Endothelial cell of umbilical vein (primary cell): Measurements from ENCODE around the gene C12orf42. TPM values are rescaled to one million over a fixed set of nuclear protein-coding genes. Genes with fewer than 3 reads are reported as not detected.

Source experiments
- BruUV-seq: library from RNA; stranded (reverse); fragments of 400-500 nt; replicated peaks from 2 replicates; lab custom pipeline; 2021; lab: Mats Ljungman, UMichigan
- CTCF ChIA-PET: fragments of 300-600, 350-600 bp; sonication (Branson Sonifier 250); formaldehyde crosslinking; loops from one replicate; lab custom pipeline; 2021; ENCODE audit warnings: antibody characterized with exemption, inconsistent platforms; lab: Charles Lee
- POLR2A ChIA-PET: fragments of 300-600, 350-600 bp; sonication (Branson Sonifier 250); formaldehyde crosslinking; loops from one replicate; lab custom pipeline; 2021; ENCODE audit warnings: antibody characterized with exemption, inconsistent platforms; lab: Charles Lee
- DNase-seq: peaks from one replicate; pipeline ENCODE4 v3.0.0-alpha.2; 2011; ENCODE audit warnings: low read depth, low spot score
- FAIRE-seq: peaks from 2 replicates; lab custom pipeline; 2011; peaks lifted over from hg19 to GRCh38; lab: Jason Lieb, UNC
- H2AFZ ChIP-seq: 2 replicates; pipeline ENCODE4 v1.6.0; 2012; ENCODE audit warnings: low read depth, low read length, control low read depth, inconsistent platforms
- H3K27ac ChIP-seq: 2 replicates; pipeline ENCODE4 v1.5.1; 2011; ENCODE audit warnings: low read depth, mild to moderate bottlenecking, control low read depth, low read length, moderate library complexity; ENCODE audit not compliant: insufficient read depth
- H3K27me3 ChIP-seq, 2 experiments: 2 replicates each; pipeline versions ENCODE4 v1.6.0 to v1.6.1; 2011; ENCODE audit warnings: low read length in 2 of 2, mixed read lengths in 1 of 2; ENCODE audit not compliant: control insufficient read depth in 2 of 2, insufficient read depth in 2 of 2
- H3K36me3 ChIP-seq, 2 experiments: 2 replicates in 1 of 2; 3 replicates in 1 of 2; pipeline ENCODE4 v1.5.1; 2011; ENCODE audit warnings: low read length in 2 of 2, mild to moderate bottlenecking in 1 of 2, moderate library complexity in 1 of 2; ENCODE audit not compliant: control insufficient read depth in 2 of 2, insufficient read depth in 2 of 2; ENCODE audit errors: extremely low read depth in 1 of 2
- H3K4me1 ChIP-seq: 3 replicates; pipeline ENCODE4 v1.5.1; 2011; ENCODE audit warnings: mild to moderate bottlenecking, low read length; ENCODE audit not compliant: control insufficient read depth, insufficient read depth; ENCODE audit errors: extremely low read depth
- H3K4me2 ChIP-seq: 2 replicates; pipeline ENCODE4 v1.6.1; 2011; ENCODE audit warnings: low read length, control low read depth, mixed read lengths; ENCODE audit not compliant: insufficient read depth
- H3K4me3 ChIP-seq, 3 experiments: fragments of 200-600 bp in 1 of 3; sonication (generic), shearing (Covaris generic) in 1 of 3; replicated peaks in 1 of 3; 2 replicates each; pipeline ENCODE4 v1.5.1; 2011 to 2016; ENCODE audit warnings: control low read depth in 3 of 3, low read length in 3 of 3, mild to moderate bottlenecking in 2 of 3, inconsistent platforms in 1 of 3, low read depth in 1 of 3, moderate library complexity in 1 of 3; ENCODE audit not compliant: insufficient read depth in 1 of 3
- H3K79me2 ChIP-seq: 2 replicates; pipeline ENCODE4 v1.6.0; 2012; ENCODE audit warnings: low read length, inconsistent platforms; ENCODE audit not compliant: control insufficient read depth, insufficient read depth
- H3K9ac ChIP-seq: replicated peaks from 2 replicates; pipeline ENCODE3; 2011; ENCODE audit warnings: low read length, control low read depth; ENCODE audit not compliant: insufficient read depth; ENCODE audit errors: extremely low read depth
- H3K9me1 ChIP-seq: replicated peaks from 3 replicates; pipeline ENCODE4 v1.6.0; 2011; ENCODE audit warnings: mild to moderate bottlenecking, low read length; ENCODE audit not compliant: control insufficient read depth, insufficient read depth; ENCODE audit errors: extremely low read depth
- H3K9me3 ChIP-seq: replicated peaks from 2 replicates; pipeline ENCODE4 v1.5.1; 2012; ENCODE audit warnings: low read length, inconsistent platforms; ENCODE audit not compliant: control insufficient read depth, insufficient read depth
- H4K20me1 ChIP-seq: replicated peaks from 2 replicates; pipeline ENCODE3; 2011; ENCODE audit warnings: mild to moderate bottlenecking, low read length; ENCODE audit not compliant: control insufficient read depth, insufficient read depth; ENCODE audit errors: extremely low read depth
- EZH2 ChIP-seq: IDR thresholded peaks from 2 replicates; pipeline ENCODE4 v1.6.1; 2012; ENCODE audit warnings: borderline replicate concordance, low read depth, mild to moderate bottlenecking, moderate library complexity, low read length, inconsistent platforms; ENCODE audit not compliant: severe bottlenecking
- FOS ChIP-seq: IDR thresholded peaks from 2 replicates; pipeline ENCODE4 v1.6.1; 2011; ENCODE audit warnings: mild to moderate bottlenecking, low read length, moderate library complexity, borderline replicate concordance; ENCODE audit not compliant: insufficient read depth
- GATA2 ChIP-seq: IDR thresholded peaks from 2 replicates; pipeline ENCODE4 v1.7.0; 2011; ENCODE audit warnings: low read depth, mild to moderate bottlenecking, moderate library complexity, mixed read lengths, low read length; ENCODE audit not compliant: insufficient read length, insufficient read depth
- JUN ChIP-seq: IDR thresholded peaks from 2 replicates; pipeline ENCODE4 v1.6.1; 2011; ENCODE audit warnings: borderline replicate concordance, low read depth; ENCODE audit not compliant: insufficient read length, insufficient read depth
- MYC ChIP-seq: IDR thresholded peaks from one replicate; pipeline ENCODE4 v1.6.1; 2011; ENCODE audit warnings: mild to moderate bottlenecking, low read depth, low read length
- POLR2A ChIP-seq: IDR thresholded peaks from 2 replicates; pipeline ENCODE4 v1.6.1; 2012; ENCODE audit warnings: low read depth, mild to moderate bottlenecking, control low read depth, low read length
- POLR2AphosphoS5 ChIP-seq: IDR thresholded peaks from 2 replicates; pipeline ENCODE4 v1.6.1; 2012; ENCODE audit warnings: low read depth, mild to moderate bottlenecking, control low read depth, low read length, moderate library complexity; ENCODE audit not compliant: insufficient read depth
- dilution Hi-C: fragments of 300-500 bp; cut with MboI; formaldehyde crosslinking; loops from one replicate; pipeline ENCODE4 v1.15.0; 2019; ENCODE audit warnings: low sequenced_read_pairs; ENCODE audit not compliant: extremely low pct_ligation_motif_present
- intact Hi-C: fragments of 100-400 bp; cut with micrococcal nuclease; formaldehyde crosslinking; loops from one replicate; pipeline ENCODE4 v1.10.0; 2022
- polyA plus RNA-seq, 4 experiments: library from polyadenylated mRNA; depleted of rRNA in 3 of 4; stranded (reverse) in 3 of 4; unstranded in 1 of 4; fragments of >200 nt; gene quantifications; 2 replicates each; pipeline versions ENCODE4 v1.2.1 to v1.2.3, GENCODE V29; 2011 to 2012; ENCODE audit warnings: missing spikeins in 1 of 4
- total RNA-seq: library from RNA; stranded (reverse); gene quantifications from 2 replicates; pipeline ENCODE4 v1.2.3, GENCODE V29; 2021
- TF ChIP-seq, protein P1 (sequence below), 2 donors: IDR thresholded peaks; 1 replicate in 1 of 2; 2 replicates in 1 of 2; pipeline ENCODE4 v1.5.1; 2011; ENCODE audit warnings: low read length in 2 of 2, mild to moderate bottlenecking in 2 of 2, moderate library complexity in 2 of 2, control low read depth in 1 of 2, inconsistent platforms in 1 of 2, low read depth in 1 of 2; ENCODE audit not compliant: insufficient read depth in 1 of 2; ENCODE audit errors: extremely low read depth in 1 of 2
- TF ChIP-seq, protein P2 (sequence below): IDR thresholded peaks from 2 replicates; pipeline ENCODE4 v1.6.1; 2011; ENCODE audit not compliant: insufficient read depth, insufficient read length

Gene C12orf42
- total and polyA plus RNA-seq, 2 donors (not counting 3 experiments of a cell fraction or from before 2014, with no cell fraction given): not detected

DNA sequence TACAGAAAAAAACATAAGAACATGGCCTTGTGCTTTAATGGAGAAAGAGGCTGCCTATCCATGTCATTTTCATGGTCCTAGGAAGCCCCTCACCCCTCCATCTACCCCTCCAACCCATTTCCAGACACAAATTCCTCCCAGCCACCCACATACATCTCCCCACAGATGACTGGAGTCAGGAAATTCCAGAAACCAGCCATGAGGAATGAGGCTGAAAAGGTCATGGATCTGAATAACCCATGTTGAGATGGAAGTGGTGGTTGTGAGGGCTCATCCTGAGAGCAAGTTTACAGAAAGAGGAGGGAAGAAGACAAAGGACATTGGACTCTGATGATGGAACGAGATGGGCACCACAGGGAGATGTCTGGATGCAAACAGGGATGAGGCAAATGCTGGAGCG lies 23.9 kb upstream of the C12orf42 start:
- DNase-seq: no peak

More for the DNA sequence above, 23.9 kb upstream of the C12orf42 start:
- H3K4me2 ChIP-seq: no peak overlapping the region
- no peaks in the 10 kb centered on the region for H3K27me3 ChIP-seq
- H3K79me2 ChIP-seq: no peaks in the 10 kb centered on the region
- no peaks in the 10 kb centered on the region for H4K20me1 ChIP-seq
- POLR2A ChIA-PET: no interaction called here
- no peak overlapping the region for H3K4me3 ChIP-seq
- CTCF ChIA-PET: no interaction called here
- no peaks in the 10 kb centered on the region for H3K9me3 ChIP-seq
- no peak for TF ChIP-seq JUN
- TF ChIP-seq EZH2: no peak
- TF ChIP-seq GATA2: no peak
- TF ChIP-seq MYC: no peak
- TF ChIP-seq, protein P1, sequence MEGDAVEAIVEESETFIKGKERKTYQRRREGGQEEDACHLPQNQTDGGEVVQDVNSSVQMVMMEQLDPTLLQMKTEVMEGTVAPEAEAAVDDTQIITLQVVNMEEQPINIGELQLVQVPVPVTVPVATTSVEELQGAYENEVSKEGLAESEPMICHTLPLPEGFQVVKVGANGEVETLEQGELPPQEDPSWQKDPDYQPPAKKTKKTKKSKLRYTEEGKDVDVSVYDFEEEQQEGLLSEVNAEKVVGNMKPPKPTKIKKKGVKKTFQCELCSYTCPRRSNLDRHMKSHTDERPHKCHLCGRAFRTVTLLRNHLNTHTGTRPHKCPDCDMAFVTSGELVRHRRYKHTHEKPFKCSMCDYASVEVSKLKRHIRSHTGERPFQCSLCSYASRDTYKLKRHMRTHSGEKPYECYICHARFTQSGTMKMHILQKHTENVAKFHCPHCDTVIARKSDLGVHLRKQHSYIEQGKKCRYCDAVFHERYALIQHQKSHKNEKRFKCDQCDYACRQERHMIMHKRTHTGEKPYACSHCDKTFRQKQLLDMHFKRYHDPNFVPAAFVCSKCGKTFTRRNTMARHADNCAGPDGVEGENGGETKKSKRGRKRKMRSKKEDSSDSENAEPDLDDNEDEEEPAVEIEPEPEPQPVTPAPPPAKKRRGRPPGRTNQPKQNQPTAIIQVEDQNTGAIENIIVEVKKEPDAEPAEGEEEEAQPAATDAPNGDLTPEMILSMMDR (IDR thresholded peaks at IDR 0.05; ENCODE audit: extremely low read depth in 1 of 2, insufficient read depth in 1 of 2, low read depth in 1 of 2, low read length in 2 of 2): no peak
- TF ChIP-seq POLR2AphosphoS5: no peak
- TF ChIP-seq POLR2A: no peak
- TF ChIP-seq, protein P2, sequence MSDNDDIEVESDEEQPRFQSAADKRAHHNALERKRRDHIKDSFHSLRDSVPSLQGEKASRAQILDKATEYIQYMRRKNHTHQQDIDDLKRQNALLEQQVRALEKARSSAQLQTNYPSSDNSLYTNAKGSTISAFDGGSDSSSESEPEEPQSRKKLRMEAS: no peak
- TF ChIP-seq FOS: no peak
- intact Hi-C loops: no loop called here
- H3K36me3 ChIP-seq: no peaks in the 10 kb centered on the region
- no peaks in the 10 kb centered on the region for H3K9me1 ChIP-seq
- no peak overlapping the region for H3K9ac ChIP-seq
- no peaks in the 10 kb centered on the region for H3K4me1 ChIP-seq
- H3K27ac ChIP-seq: no peak overlapping the region
- no TSS peak for BruUV-seq
- dilution Hi-C loops: no loop called here
- H2AFZ ChIP-seq: no peak overlapping the region
- FAIRE-seq: no peak
